ENCODE data around the gene HDAC9.

- TF ChIP-seq CTCF (IDR thresholded peaks at IDR 0.05) (no peak), POLR2AphosphoS5 (IDR thresholded peaks at IDR 0.05; ENCODE audit: insufficient read depth in 1 of 2, low read depth in 1 of 2) (no peak), POLR2A (IDR thresholded peaks at IDR 0.05) (no peak)
These were observed 366.1 kb downstream of the HDAC9 start for GRCh38 chr7:18861514-18862118.

Data from vagina (tissue), 2 donors.